HG02973 (cell line): ENCODE measurements around the gene CBX7.

Experiments used
- ATAC-seq: cut with Tn5 transposase; IDR thresholded peaks from one replicate; pipeline ENCODE4 v1.9.1; 2021; ENCODE audit warnings: moderate library complexity; ENCODE audit not compliant: unreplicated experiment

Gene CBX7

GRCh38 chr22:39128508-39128907 is 24.0 kb downstream of the CBX7 start:
- ATAC-seq: no peak

GRCh38 chr22:39125622-39126021 is 26.9 kb downstream of the CBX7 start:
- no peak for ATAC-seq

- no peak for ATAC-seq
Observed at GRCh38 chr22:39123751-39124581, 28.5 kb downstream of the CBX7 start.

GRCh38 chr22:39122772-39123470 is 29.6 kb downstream of the CBX7 start:
- no peak for ATAC-seq

- no peak for ATAC-seq
Observed at GRCh38 chr22:39120983-39121382, 31.5 kb downstream of the CBX7 start.

- ATAC-seq: peak; percentile 45
Observed at GRCh38 chr22:39117585-39118191, 34.8 kb downstream of the CBX7 start.

- ATAC-seq: no peak
Observed at GRCh38 chr22:39115977-39116621, 36.4 kb downstream of the CBX7 start.

- ATAC-seq: no peak
Observed at GRCh38 chr22:39115570-39115969, 36.9 kb downstream of the CBX7 start.

- ATAC-seq: no peak
Observed at GRCh38 chr22:39114112-39114511, 38.4 kb downstream of the CBX7 start.

- no peak for ATAC-seq
Observed at GRCh38 chr22:39110631-39111561, 41.6 kb downstream of the CBX7 start.

- no peak for ATAC-seq
Observed at GRCh38 chr22:39109361-39109760, 43.1 kb downstream of the CBX7 start.

- ATAC-seq: no peak
Observed at GRCh38 chr22:39108487-39108886, 44.0 kb downstream of the CBX7 start.

GRCh38 chr22:39106326-39106725 is 46.2 kb downstream of the CBX7 start:
- ATAC-seq: no peak

GRCh38 chr22:39103431-39103830 is 49.0 kb downstream of the CBX7 start:
- no peak for ATAC-seq

- no peak for ATAC-seq
Observed at GRCh38 chr22:39101226-39101625, 51.3 kb downstream of the CBX7 start.

- ATAC-seq: no peak
Observed at GRCh38 chr22:39098576-39098975, 53.9 kb downstream of the CBX7 start.

GRCh38 chr22:39098026-39098425 is 54.5 kb downstream of the CBX7 start:
- no peak for ATAC-seq

GRCh38 chr22:39097098-39098020 is 55.1 kb downstream of the CBX7 start, which contains the start of gene APOBEC3H:
Gene APOBEC3H, plus strand, starts transcription at chr22:39097244. Its CDS starts 3,035 bp downstream, at chr22:39100279.
- no peak for ATAC-seq

- ATAC-seq: no peak
Observed at GRCh38 chr22:39095971-39096370, 56.5 kb downstream of the CBX7 start.
